HG02840 (cell line): Measurements from ENCODE around the gene TUBA8.
"Not testable (repeated sequence)": the region's sequence is repeated elsewhere in the genome, so short reads cannot be mapped to it uniquely, and the experiment has no call there.

Source experiments
- ATAC-seq: cut with Tn5 transposase; IDR thresholded peaks from one replicate; pipeline ENCODE4 v1.9.1; 2021; ENCODE audit warnings: mild to moderate bottlenecking, moderate library complexity, moderate number of reproducible peaks; ENCODE audit not compliant: unreplicated experiment, low FRiP score

The TUBA8 gene

DNA sequence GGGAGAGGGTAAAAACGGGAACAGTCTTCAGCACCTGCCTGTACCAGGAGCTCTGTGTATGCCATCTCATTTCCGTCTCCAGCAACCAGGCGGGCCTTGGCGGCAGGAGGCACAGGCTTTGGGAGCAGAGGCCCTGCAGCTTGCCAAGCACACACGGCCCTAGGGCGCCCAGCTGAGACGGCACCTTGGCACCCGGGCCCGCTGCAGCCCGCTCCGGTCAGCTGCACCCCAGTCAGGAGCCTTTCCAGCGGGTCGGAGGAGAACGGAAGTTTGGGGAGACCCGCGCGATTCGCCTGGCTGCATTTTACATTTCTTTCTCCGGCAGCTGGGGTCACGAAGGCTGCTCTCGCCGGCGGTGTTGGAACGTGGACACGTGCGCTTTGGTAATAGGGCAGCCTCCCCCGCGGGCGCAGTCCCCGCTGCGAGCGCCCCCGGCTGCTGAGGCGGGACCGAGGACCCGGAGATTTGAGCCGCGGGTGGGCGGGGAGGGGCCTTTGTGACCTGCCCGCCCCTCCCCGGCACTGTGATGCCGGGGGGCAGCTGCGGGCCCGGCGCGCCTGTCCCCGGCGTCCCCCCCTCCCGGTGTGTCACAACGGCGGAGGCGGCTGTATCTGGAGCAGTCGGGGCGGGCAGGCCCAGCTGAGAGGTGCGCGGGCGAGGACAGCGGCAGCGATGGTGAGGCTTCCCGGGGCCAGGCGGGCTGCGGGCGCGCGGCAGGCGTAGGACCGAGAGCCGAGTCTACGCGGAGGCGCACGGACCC is at the start of gene TUBA8:
Gene TUBA8 (plus strand): TSS at position 616 of the 760 bp plus-strand sequence. CDS start 57 bp downstream, at position 673.
- no peak for ATAC-seq

DNA sequence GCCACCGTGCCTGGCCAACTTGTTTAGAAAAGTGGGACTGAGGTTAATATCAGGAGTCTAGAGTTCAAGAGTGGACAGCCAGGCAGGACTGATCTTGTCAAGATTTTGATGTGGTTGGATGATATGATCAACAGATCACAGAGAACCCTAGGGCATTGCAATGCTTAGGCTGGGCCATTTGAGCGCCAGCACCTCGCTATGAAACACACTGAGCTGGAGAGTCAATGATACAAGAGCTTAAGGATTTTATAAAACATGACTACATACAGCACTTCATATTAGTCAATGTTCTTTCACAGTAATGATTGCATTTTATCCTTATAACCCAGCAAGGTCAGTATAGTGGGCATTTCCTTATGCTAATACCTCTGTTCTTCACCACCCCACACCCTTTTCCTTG is 48.2 kb upstream of the TUBA8 start:
- ATAC-seq: no peak

- ATAC-seq: no peak
These were observed 47.3 kb upstream of the TUBA8 start for GRCh38 chr22:18063306-18063705.

- not testable (repeated sequence) for ATAC-seq
These were observed 46.9 kb upstream of the TUBA8 start for GRCh38 chr22:18063715-18064114.

GRCh38 chr22:18064636-18065035 is 46.0 kb upstream of the TUBA8 start:
- ATAC-seq: no peak

DNA sequence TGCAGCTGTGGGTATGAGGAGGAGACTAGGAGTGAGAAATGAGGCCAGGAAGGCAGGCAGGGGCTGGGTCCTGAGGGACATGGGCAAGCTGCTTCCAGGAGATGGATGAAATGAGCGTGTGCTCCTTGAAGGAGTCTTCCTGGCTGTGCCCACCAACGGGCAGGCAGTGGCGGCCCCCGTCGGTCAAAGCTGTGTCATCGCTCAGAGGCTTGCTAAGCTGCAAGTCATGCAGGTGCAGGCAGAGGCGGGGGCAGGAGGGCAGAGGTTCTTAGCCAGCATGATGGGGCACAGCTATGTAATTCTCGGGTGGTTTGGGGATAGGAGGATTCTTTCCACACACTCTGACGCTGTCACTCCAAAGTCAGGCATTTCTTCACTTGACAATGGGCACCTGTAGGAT is 45.4 kb upstream of the TUBA8 start:
- ATAC-seq: no peak

DNA sequence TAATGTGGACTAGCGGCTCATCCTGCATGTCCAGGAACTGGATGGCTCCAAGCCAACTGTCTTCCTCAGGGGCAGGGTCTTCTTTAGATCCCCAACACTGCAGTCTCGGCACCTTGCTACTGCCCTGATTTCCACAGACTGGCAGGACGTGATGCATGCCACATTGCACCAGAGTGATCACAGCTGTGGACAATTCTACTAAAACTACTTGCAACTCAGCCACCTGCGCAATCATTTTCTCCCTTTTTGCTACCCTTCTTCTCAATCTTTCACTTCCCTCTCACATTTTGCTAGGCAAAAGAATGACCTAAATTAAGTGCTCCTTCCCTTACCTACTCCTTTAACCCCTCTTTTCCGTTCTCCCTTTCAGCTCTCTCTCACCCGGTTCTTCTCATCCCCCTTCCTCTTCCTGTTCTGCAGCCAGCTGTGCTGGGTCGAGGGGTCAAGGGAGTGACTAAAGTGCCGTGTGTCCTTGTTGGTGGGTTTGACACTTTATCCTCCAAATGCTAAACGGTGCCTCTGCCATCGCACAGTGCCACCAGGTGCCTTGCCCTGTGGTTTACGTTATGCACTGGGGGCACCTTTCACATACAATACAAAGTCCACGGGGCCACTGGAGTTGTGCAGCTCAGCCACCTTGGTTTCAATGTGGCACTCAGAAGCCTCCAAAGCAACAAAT is 44.3 kb upstream of the TUBA8 start:
- ATAC-seq: no peak

- no peak for ATAC-seq
These were observed 43.5 kb upstream of the TUBA8 start for GRCh38 chr22:18067121-18067520.

GRCh38 chr22:18067548-18068341 is 42.9 kb upstream of the TUBA8 start:
- no peak for ATAC-seq

DNA sequence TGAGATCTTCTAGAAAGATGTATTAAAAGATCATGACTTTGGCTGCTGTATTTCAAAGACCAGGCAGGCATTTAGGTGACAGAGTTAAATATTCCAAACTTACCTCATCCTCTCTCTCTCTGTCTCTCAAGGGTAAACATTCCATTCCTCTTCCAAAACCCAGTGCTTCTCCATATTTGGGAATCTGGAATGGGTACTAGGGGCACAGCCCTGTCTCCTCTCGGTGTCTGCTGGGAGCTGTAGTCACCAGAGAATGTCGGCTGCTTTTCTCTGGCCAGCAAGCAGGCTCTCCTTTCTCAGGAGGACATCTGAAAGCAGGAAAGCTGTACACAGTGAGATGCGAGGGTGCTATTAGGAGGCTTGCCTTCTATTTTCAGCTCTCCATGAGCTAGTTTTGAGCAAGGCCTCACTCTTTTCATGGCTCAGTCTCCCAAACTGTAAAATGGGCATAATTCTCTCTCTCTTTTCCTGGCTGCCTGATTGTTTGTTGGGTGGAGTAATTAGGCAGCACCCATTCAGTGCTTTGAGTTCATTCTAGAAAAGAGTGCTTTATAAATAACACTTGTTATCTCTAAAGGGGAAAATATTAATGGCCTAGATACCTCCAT is 42.1 kb upstream of the TUBA8 start:
- ATAC-seq: no peak

DNA sequence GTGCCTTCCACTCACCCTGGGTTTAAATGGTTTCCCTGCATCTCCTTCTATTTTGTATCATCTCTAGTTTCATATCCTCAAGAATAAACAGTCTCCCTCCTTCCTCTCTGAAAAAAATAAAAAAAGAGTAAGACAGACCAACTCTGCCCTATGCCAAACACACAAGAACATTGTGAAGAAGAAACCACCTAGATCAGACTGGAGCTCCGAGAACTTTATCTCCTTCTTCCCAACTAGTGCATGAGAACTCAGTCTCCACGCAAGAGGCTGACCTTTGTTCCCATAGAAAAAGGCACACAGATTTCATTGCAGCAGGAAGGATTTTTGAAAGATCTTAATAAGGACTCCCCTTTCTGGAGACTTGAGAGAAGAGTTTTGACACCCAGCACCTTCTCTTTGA is 41.6 kb upstream of the TUBA8 start:
- ATAC-seq: no peak

DNA sequence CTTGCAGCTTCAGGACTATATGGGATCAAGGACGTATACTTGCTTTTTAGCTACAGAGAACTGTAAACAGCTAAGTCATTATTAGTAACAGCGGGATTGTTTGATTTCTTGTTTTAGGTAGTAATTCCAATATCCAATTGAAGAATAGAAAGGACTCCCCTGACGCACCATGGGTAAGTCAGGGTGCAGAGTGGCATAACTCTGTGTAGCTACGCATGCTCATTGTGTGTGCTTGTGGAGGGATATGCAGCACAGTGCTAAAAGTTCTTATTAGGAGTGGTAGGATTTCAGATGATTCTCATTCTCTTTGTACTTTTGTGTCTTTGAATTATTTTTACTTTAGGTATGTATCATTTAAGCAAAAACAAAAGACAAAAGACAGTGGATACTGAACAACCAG is 40.6 kb upstream of the TUBA8 start:
- no peak for ATAC-seq

GRCh38 chr22:18070556-18071306 is 39.9 kb upstream of the TUBA8 start:
- no peak for ATAC-seq

DNA sequence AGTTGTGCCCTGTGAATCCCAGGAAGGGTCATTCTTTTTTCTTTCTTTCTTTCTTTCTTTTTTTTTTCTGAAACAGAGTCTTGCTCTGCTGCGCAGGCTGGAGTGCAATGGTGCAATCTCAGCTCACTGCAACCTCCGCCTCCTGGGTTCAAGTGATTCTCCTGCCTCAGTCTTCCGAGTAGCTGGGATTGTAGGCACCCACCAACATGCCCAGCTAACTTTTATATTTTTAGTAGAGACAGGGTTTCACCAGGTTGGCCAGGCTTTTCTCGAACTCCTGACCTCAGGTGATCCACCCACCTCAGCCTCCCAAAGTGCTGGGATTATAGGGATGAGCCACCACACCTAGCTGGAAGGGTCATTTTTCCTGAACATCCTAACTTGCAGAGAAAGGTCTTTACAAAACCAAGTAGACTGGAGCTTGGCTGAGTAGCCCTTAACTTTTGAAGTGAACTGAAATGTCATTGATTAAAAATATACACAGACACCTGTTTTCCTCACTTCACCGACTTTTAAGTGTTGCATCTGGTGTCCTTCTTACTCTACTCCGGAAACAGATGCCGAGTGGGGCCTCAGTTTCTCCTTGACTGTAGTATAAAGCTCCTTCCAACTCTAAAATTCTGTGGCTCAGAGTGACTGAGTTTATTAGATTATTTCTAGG is 39.2 kb upstream of the TUBA8 start:
- not testable (repeated sequence) for ATAC-seq

- no peak for ATAC-seq
These were observed 38.7 kb upstream of the TUBA8 start for GRCh38 chr22:18071968-18072310.

DNA sequence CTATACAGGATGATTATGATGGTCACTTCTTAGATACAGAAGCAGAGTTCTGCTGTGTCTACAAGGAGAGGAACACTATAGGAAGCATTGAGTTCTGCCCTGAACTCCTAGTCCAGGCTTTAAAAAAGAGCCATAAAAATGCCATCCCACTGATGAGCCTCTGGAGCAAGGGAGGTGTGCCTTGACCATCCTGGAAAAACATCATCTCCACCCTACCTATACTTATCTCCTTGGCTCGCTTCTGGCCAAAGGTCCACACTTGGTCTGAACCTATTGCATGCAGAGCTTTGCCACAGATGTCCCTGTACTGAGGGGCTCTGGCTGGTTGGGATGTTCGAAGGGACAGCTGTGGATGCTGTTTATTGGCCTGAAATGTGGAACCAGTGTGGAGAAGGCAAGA is 37.1 kb upstream of the TUBA8 start:
- ATAC-seq: no peak

DNA sequence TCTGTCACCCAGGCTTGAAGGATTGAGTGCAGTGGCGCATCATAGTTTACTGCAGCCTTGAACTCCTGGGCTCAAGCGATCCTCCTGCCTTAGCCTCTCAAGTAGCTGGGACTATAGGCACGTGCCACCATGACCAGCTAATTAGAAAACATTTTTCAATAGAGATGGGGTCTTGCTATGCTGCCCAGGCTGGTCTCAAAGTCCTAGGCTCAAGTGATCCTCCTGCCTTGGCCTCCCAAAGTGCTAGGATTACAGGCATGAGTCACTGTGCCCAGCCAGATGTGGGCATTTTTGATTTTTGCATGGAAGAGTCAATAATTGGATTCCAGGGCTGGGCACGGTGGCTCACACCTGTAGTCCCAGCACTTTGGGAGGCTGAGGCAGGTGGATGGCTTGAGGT is 36.7 kb upstream of the TUBA8 start:
- not testable (repeated sequence) for ATAC-seq

- ATAC-seq: no peak
These were observed 35.4 kb upstream of the TUBA8 start for GRCh38 chr22:18075101-18075719.
